Measurements from ENCODE around the gene SH3PXD2A. TPM values are rescaled to one million over a fixed set of nuclear protein-coding genes. Genes with fewer than 3 reads are reported as not detected.

The SH3PXD2A gene
- total RNA-seq, 5 donors from 2014 or later (not counting 1 experiment from before 2014, with no cell fraction given) = 5.8 to 11.8 (median 9.8) TPM

DNA sequence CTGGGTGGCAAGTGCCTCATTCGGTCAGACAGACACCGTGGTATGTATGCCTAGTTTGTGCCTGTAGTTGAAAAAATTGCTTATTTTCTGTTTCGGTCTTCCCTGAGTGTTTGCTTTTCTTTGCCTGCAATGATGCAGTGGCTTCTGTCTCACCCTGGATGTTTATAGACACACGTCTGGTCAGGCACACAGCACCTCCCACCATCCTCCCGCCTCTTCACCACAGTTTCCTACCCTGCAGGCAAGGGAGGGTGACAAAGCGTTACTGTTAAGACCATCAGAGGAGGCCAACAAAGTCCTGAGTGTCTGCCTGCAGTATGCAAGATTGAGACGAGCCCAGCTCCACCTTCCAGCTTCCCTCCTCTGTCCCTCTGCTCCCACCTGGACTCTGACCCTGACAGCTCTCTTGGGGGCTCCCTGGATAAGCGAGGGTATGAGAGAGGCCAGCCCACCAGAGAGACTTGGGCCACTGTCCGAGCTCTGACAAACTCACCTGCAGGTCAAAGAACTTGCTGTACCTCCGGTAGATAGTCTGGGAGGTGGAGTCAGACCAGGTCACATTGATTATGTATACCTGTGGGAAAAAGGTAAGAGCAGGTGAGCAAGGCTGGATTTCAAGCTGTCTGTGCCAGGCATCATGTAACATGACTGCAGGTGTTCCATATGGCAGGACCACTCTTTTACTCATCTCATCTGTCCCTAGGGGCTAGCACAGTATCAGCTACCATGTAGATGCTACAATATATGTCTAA, 54.4 kb downstream of the SH3PXD2A start:
- ChIA-PET CTCF (interaction anchor here in 1 of 2 donors (0.5 kb wide), 1 partner anchor 114 kb away, joined by 3 read pairs; no protein-coding TSS in a partner anchor), POLR2A (no interaction called here)
- Histone ChIP-seq H3K36me3 (ENCODE audit: control insufficient read depth in 2 of 2, extremely low read depth in 1 of 2, insufficient read depth in 1 of 2, low read length in 1 of 2) (no peaks in the 10 kb centered on the region), H3K27ac (ENCODE audit: low read length) (peak overlapping the region; percentile 1), H3K4me3 (ENCODE audit: control insufficient read depth in 1 of 2, extremely low read depth in 1 of 2, low read length in 1 of 2) (no peak overlapping the region), H3K4me1 (ENCODE audit: control insufficient read depth in 1 of 2, extremely low read depth in 1 of 2, insufficient read depth in 2 of 2, low read length in 2 of 2) (peaks cover 11 to 25% of the 10 kb centered on the region in 2 experiments), H3K27me3 (replicated peaks in 1 of 2; ENCODE audit: control insufficient read depth in 2 of 2, extremely low read depth in 1 of 2, insufficient read depth in 2 of 2, low read length in 1 of 2) (peaks cover 0 to 3% of the 10 kb centered on the region in 2 experiments), H3K9me3 (no peaks in the 10 kb centered on the region)
- 23% methylated on average over 5 of the region's 10 CpGs for WGBS (ENCODE audit: insufficient coverage)
- Mint-ChIP-seq H3K36me3 (no peaks in the 10 kb centered on the region), H3K4me1 (peaks cover 23 to 34% (median 29%) of the 10 kb centered on the region in 3 donors), H3K4me3 (peak overlapping the region in 1 of 3 donors; percentile 4), H3K27me3 (no peaks in the 10 kb centered on the region), H3K27ac (peak overlapping the region; percentile 23 to 81), H3K9me3 (no peaks in the 10 kb centered on the region)
- DNase-seq (peak in 29 of 35 experiments; percentile 4 to 57 (median 30)), ATAC-seq (replicated peaks in 1 of 4) (peak; percentile 61 to 84 (median 73))

DNA sequence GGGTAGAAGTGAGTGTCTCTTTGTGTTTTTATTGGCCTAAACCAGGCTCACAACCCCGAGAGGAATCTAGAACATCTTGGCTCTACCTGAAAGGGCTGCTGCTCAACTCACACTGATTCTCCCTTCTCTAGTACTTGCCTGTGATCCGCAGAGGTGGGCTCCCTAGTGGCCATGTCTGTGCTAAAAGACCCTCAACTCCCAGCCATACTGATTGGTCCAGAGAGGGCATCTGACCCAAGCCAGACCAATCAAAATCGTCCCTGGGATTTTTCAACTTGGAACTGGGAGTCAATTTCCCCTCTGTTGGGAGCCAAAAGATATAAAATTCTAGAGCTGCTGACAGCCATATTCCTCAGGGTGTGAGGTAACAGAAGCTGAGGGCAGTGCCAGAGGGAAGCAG, 55.3 kb downstream of the SH3PXD2A start:
- Histone ChIP-seq H3K4me1 (ENCODE audit: control insufficient read depth in 1 of 2, extremely low read depth in 1 of 2, insufficient read depth in 2 of 2, low read length in 2 of 2) (peaks cover 11 to 25% of the 10 kb centered on the region in 2 experiments), H3K9me3 (no peaks in the 10 kb centered on the region), H3K36me3 (ENCODE audit: control insufficient read depth in 2 of 2, extremely low read depth in 1 of 2, insufficient read depth in 1 of 2, low read length in 1 of 2) (no peaks in the 10 kb centered on the region), H3K27ac (ENCODE audit: low read length) (peak overlapping the region; percentile 1), H3K27me3 (replicated peaks in 1 of 2; ENCODE audit: control insufficient read depth in 2 of 2, extremely low read depth in 1 of 2, insufficient read depth in 2 of 2, low read length in 1 of 2) (peaks cover 0 to 3% of the 10 kb centered on the region in 2 experiments), H3K4me3 (ENCODE audit: control insufficient read depth in 1 of 2, extremely low read depth in 1 of 2, low read length in 1 of 2) (no peak overlapping the region)
- ChIA-PET POLR2A (no interaction called here), CTCF (no interaction called here)
- Mint-ChIP-seq H3K27ac (no peak overlapping the region), H3K9me3 (no peaks in the 10 kb centered on the region), H3K27me3 (no peaks in the 10 kb centered on the region), H3K36me3 (no peaks in the 10 kb centered on the region), H3K4me3 (no peak overlapping the region), H3K4me1 (peaks cover 23 to 34% (median 29%) of the 10 kb centered on the region in 3 donors)
- ATAC-seq (replicated peaks in 1 of 4) = no peak
- DNase-seq = no peak
- 86% methylated on average over 2 of the region's 3 CpGs for WGBS (ENCODE audit: insufficient coverage)

DNA sequence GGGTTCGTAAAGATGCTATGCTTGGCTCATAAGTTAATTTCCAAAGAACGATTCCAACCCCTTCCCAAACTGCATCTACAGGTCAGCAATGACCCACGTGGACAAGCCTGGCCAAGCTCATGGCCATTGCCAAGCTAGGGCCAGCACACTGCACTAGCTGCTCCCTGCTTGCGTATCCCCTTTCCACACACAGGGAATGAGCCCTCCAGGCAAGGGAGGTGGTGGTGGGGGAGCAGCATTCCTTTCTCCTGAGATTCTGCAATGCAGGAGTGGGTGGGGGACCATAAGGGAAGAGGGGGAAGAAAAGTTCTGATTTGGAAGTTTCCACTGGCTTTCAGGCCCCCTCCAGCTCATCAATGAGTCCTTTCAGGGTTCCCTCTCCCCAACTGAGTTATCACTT, 56.0 kb downstream of the SH3PXD2A start:
- peaks cover 11 to 20% of the 10 kb centered on the region in 2 experiments for H3K4me1 ChIP-seq (ENCODE audit: control insufficient read depth in 1 of 2, extremely low read depth in 1 of 2, insufficient read depth in 2 of 2, low read length in 2 of 2)
- Mint-ChIP-seq H3K4me1 (peaks cover 23 to 32% (median 26%) of the 10 kb centered on the region in 3 donors), H3K9me3 (no peaks in the 10 kb centered on the region), H3K36me3 (no peaks in the 10 kb centered on the region), H3K4me3 (no peak overlapping the region), H3K27me3 (no peaks in the 10 kb centered on the region), H3K27ac (peak overlapping the region in 1 of 2 donors; percentile 16)
- 100% methylated on average over 2 of the region's 4 CpGs for WGBS (ENCODE audit: insufficient coverage)
- no peaks in the 10 kb centered on the region for H3K27me3 ChIP-seq (replicated peaks in 1 of 2; ENCODE audit: control insufficient read depth in 2 of 2, extremely low read depth in 1 of 2, insufficient read depth in 2 of 2, low read length in 1 of 2)
- ChIA-PET CTCF (interaction anchor here in 1 of 2 donors (0.8 kb wide), 1 partner anchor 33 kb away, joined by 3 read pairs; no protein-coding TSS in a partner anchor), POLR2A (no interaction called here)
- DNase-seq (no peak), ATAC-seq (replicated peaks in 1 of 4) (no peak)
- no peaks in the 10 kb centered on the region for H3K36me3 ChIP-seq (ENCODE audit: control insufficient read depth in 2 of 2, extremely low read depth in 1 of 2, insufficient read depth in 1 of 2, low read length in 1 of 2)
- no peak overlapping the region for H3K27ac ChIP-seq (ENCODE audit: low read length)
- H3K4me3 ChIP-seq (ENCODE audit: control insufficient read depth in 1 of 2, extremely low read depth in 1 of 2, low read length in 1 of 2) = no peak overlapping the region
- no peaks in the 10 kb centered on the region for H3K9me3 ChIP-seq

DNA sequence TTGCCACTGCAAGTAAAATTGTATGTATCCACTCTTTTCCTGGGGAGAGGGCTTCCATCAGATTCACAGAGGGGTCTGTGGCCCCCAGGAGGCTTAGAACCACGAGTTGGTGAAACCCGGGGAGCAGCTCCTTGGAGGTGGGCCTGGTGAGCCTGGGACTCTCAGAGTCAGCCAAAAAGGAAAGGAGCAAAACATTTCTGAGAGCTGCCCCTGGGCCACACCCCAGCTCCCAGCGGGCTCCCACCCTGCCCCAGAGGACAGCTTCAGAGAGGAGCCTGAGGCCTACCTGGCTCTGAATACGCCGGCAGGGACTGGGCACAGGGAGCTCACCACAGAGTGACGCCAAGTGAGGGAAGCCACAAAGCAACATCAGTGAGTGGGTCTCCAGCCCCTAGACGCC, 56.9 kb downstream of the SH3PXD2A start:
- no peaks in the 10 kb centered on the region for H3K9me3 Mint-ChIP-seq
- Histone ChIP-seq H3K4me3 (ENCODE audit: control insufficient read depth in 1 of 2, extremely low read depth in 1 of 2, low read length in 1 of 2) (no peak overlapping the region), H3K9me3 (no peaks in the 10 kb centered on the region), H3K27me3 (replicated peaks in 1 of 2; ENCODE audit: control insufficient read depth in 2 of 2, extremely low read depth in 1 of 2, insufficient read depth in 2 of 2, low read length in 1 of 2) (no peaks in the 10 kb centered on the region), H3K36me3 (ENCODE audit: control insufficient read depth in 2 of 2, extremely low read depth in 1 of 2, insufficient read depth in 1 of 2, low read length in 1 of 2) (no peaks in the 10 kb centered on the region), H3K27ac (ENCODE audit: low read length) (no peak overlapping the region), H3K4me1 (ENCODE audit: control insufficient read depth in 1 of 2, extremely low read depth in 1 of 2, insufficient read depth in 2 of 2, low read length in 2 of 2) (peaks cover 5 to 15% of the 10 kb centered on the region in 2 experiments)
- 92% methylated on average over 6 of the region's 7 CpGs for WGBS (ENCODE audit: insufficient coverage)
- POLR2A ChIA-PET = no interaction called here
- CTCF ChIA-PET = interaction anchor here in 1 of 2 donors (0.6 kb wide), 1 partner anchor 269 kb away, joined by 6 read pairs; no protein-coding TSS in a partner anchor
- H3K27me3 Mint-ChIP-seq = no peaks in the 10 kb centered on the region
- H3K27ac Mint-ChIP-seq = no peak overlapping the region
- no peak overlapping the region for H3K4me3 Mint-ChIP-seq
- no peak for ATAC-seq (replicated peaks in 1 of 4)
- DNase-seq = no peak
- H3K4me1 Mint-ChIP-seq = peaks cover 15 to 25% (median 18%) of the 10 kb centered on the region in 3 donors
- no peaks in the 10 kb centered on the region for H3K36me3 Mint-ChIP-seq

DNA sequence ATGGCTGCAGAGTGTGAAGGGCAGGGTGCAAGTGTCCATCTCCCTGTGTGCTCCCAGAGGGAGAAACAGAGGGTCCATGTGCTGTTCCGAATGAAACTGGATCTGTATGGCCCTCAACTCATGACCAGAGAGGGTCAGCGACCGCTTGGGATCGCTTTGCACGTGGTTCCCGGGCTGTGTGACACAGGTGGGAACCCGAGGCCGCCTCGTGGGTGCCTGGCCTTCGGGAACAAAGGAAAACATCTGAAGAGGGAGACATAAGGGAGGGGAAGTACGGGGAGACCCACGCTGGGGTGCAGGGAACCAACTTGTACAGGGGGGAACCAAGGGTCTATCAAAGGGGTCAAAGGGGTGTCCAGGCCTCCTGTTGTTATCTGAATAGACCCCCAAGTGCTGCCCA, 57.5 kb downstream of the SH3PXD2A start:
- peaks cover 4 to 15% of the 10 kb centered on the region in 2 experiments for H3K4me1 ChIP-seq (ENCODE audit: control insufficient read depth in 1 of 2, extremely low read depth in 1 of 2, insufficient read depth in 2 of 2, low read length in 2 of 2)
- ChIA-PET CTCF (no interaction called here), POLR2A (no interaction called here)
- Mint-ChIP-seq H3K27ac (no peak overlapping the region), H3K27me3 (no peaks in the 10 kb centered on the region), H3K36me3 (no peaks in the 10 kb centered on the region), H3K9me3 (no peaks in the 10 kb centered on the region), H3K4me1 (peaks cover 13 to 21% (median 14%) of the 10 kb centered on the region in 3 donors), H3K4me3 (no peak overlapping the region)
- H3K27me3 ChIP-seq (replicated peaks in 1 of 2; ENCODE audit: control insufficient read depth in 2 of 2, extremely low read depth in 1 of 2, insufficient read depth in 2 of 2, low read length in 1 of 2) = no peaks in the 10 kb centered on the region
- no peaks in the 10 kb centered on the region for H3K9me3 ChIP-seq
- 94% methylated on average over 12 of the region's 12 CpGs for WGBS (ENCODE audit: insufficient coverage)
- H3K36me3 ChIP-seq (ENCODE audit: control insufficient read depth in 2 of 2, extremely low read depth in 1 of 2, insufficient read depth in 1 of 2, low read length in 1 of 2) = no peaks in the 10 kb centered on the region
- ATAC-seq (replicated peaks in 1 of 4) = no peak
- no peak for DNase-seq
- no peak overlapping the region for H3K27ac ChIP-seq (ENCODE audit: low read length)
- no peak overlapping the region for H3K4me3 ChIP-seq (ENCODE audit: control insufficient read depth in 1 of 2, extremely low read depth in 1 of 2, low read length in 1 of 2)

DNA sequence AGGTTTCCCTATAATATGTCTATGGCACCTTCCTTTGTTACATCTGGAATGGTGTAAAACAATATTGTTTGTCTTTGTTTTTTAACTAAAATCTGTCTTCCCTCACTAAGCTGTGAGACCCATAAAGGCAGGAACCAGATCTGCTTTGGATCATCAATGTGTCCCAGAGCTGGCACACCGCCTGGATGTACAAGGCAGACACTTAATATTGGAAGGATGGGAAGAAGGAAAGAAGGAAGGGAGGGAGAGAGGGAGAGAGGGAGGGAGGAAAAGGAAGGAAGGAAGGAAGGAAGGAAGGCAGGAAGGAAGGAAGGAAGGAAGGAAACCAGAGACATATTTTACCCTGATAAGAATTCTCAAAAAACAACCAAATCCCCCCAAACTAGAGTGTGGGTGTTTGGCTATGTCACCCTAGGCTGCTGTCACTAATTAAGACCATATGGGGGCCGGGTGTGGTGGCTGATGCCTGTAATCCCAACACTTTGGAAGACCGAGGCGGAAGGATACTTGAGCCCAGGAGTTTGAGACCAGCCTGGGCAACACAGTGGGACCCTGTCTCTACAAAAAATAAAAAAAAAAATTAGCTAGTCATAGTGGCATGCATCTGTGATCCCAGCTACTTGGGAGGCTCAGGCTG, 59.6 kb downstream of the SH3PXD2A start:
- no peak overlapping the region for H3K4me3 Mint-ChIP-seq

More for the DNA sequence above, 59.6 kb downstream of the SH3PXD2A start:
- Histone ChIP-seq H3K27me3 (replicated peaks in 1 of 2; ENCODE audit: control insufficient read depth in 2 of 2, extremely low read depth in 1 of 2, insufficient read depth in 2 of 2, low read length in 1 of 2) (no peaks in the 10 kb centered on the region), H3K4me1 (ENCODE audit: control insufficient read depth in 1 of 2, extremely low read depth in 1 of 2, insufficient read depth in 2 of 2, low read length in 2 of 2) (peaks cover 4 to 10% of the 10 kb centered on the region in 2 experiments), H3K36me3 (ENCODE audit: control insufficient read depth in 2 of 2, extremely low read depth in 1 of 2, insufficient read depth in 1 of 2, low read length in 1 of 2) (no peaks in the 10 kb centered on the region), H3K4me3 (ENCODE audit: control insufficient read depth in 1 of 2, extremely low read depth in 1 of 2, low read length in 1 of 2) (no peak overlapping the region), H3K27ac (ENCODE audit: low read length) (no peak overlapping the region), H3K9me3 (no peaks in the 10 kb centered on the region)
- no peak for DNase-seq
- Mint-ChIP-seq H3K36me3 (no peaks in the 10 kb centered on the region), H3K27me3 (no peaks in the 10 kb centered on the region), H3K4me1 (peaks cover 7 to 15% (median 8%) of the 10 kb centered on the region in 3 donors), H3K9me3 (no peaks in the 10 kb centered on the region), H3K27ac (no peak overlapping the region)
- POLR2A ChIA-PET = no interaction called here
- CTCF ChIA-PET = no interaction called here
- 81% methylated on average over 3 of the region's 4 CpGs for WGBS (ENCODE audit: insufficient coverage)
- no peak for ATAC-seq (replicated peaks in 1 of 4)

Measured in T-cell (primary cell).